HG02852 (cell line): ENCODE data around the gene EXOSC5.

Source experiments
- ATAC-seq: cut with Tn5 transposase; IDR thresholded peaks from one replicate; pipeline ENCODE4 v1.9.1; 2021; ENCODE audit warnings: mild to moderate bottlenecking, moderate library complexity; ENCODE audit not compliant: unreplicated experiment

Gene EXOSC5

GRCh38 chr19:41426952-41427646 is 29.9 kb upstream of the EXOSC5 start, which contains the start of gene B3GNT8:
TSS of gene B3GNT8 (minus strand) at chr19:41427374. CDS start at chr19:41426778, 596 bp downstream.
- no peak for ATAC-seq

GRCh38 chr19:41426116-41426841 is 29.1 kb upstream of the EXOSC5 start:
- ATAC-seq = no peak

GRCh38 chr19:41425174-41426115 is 28.3 kb upstream of the EXOSC5 start:
- no peak for ATAC-seq

- no peak for ATAC-seq
Measured at GRCh38 chr19:41424335-41425173, 27.4 kb upstream of the EXOSC5 start.

- ATAC-seq = no peak
Measured at GRCh38 chr19:41422955-41423354, 25.8 kb upstream of the EXOSC5 start.

- no peak for ATAC-seq
Measured at GRCh38 chr19:41422456-41422855, 25.3 kb upstream of the EXOSC5 start.

- ATAC-seq = no peak
Measured at GRCh38 chr19:41421973-41422372, 24.8 kb upstream of the EXOSC5 start.

GRCh38 chr19:41421314-41421713 is 24.2 kb upstream of the EXOSC5 start:
- ATAC-seq = no peak

GRCh38 chr19:41420101-41420880 is 23.1 kb upstream of the EXOSC5 start:
- ATAC-seq = no peak

- no peak for ATAC-seq
Measured at GRCh38 chr19:41416194-41416674, 19.1 kb upstream of the EXOSC5 start.

GRCh38 chr19:41415154-41415571 is 18.0 kb upstream of the EXOSC5 start:
- no peak for ATAC-seq

GRCh38 chr19:41414461-41414860 is 17.3 kb upstream of the EXOSC5 start:
- no peak for ATAC-seq

- ATAC-seq = no peak
Measured at GRCh38 chr19:41413947-41414346, 16.8 kb upstream of the EXOSC5 start.

GRCh38 chr19:41412953-41413352 is 15.8 kb upstream of the EXOSC5 start:
- ATAC-seq = no peak

GRCh38 chr19:41411968-41412265 is 14.8 kb upstream of the EXOSC5 start:
- ATAC-seq = no peak

GRCh38 chr19:41411100-41411967 is 14.2 kb upstream of the EXOSC5 start:
- ATAC-seq = no peak

GRCh38 chr19:41410336-41411054 is 13.3 kb upstream of the EXOSC5 start:
- ATAC-seq = no peak

- no peak for ATAC-seq
Measured at GRCh38 chr19:41409288-41409687, 12.1 kb upstream of the EXOSC5 start.
